ENCODE measurements around the gene UBASH3B.

Gene UBASH3B

DNA sequence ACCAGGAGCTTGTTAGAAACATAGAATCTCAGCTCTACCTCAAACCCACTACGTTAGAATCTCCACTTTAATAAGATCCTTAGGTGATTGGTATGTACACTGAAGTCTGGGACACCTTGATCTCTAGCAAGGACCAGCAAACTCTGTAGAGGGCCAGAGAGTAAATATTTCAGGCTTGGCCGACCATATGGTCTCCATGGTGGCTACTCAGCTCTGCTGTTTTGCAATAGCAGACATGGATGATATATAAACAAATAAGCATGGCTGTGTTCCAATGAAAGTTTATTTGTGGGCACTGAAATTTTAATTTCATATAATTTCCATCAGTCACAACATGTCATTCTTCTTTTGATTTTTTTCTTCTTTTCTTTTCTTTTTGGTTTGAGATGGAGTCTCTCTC is 23.9 kb downstream of the UBASH3B start:
- DNase-seq = no peak

DNA sequence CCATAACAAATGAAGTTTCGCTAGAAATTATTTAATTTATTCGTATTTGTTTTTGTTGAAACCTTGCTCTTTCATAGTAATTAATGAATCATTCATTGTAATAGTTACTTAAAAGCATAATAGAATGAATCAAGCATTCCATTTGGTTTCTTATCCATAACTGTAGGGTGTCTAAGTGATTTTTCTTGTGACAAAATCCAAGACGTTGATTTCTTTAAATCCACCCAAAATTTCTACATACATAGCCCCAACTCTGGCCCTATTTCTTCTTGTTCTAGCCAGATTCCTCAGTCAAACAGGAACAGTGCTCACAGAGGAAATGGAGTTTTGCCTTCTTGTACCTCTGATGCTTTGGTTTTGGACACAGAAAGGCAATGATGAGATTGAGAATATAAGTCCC is 25.5 kb downstream of the UBASH3B start:
- DNase-seq = no peak

GRCh38 chr11:122681735-122682134 is 26.2 kb downstream of the UBASH3B start:
- no peak for DNase-seq

DNA sequence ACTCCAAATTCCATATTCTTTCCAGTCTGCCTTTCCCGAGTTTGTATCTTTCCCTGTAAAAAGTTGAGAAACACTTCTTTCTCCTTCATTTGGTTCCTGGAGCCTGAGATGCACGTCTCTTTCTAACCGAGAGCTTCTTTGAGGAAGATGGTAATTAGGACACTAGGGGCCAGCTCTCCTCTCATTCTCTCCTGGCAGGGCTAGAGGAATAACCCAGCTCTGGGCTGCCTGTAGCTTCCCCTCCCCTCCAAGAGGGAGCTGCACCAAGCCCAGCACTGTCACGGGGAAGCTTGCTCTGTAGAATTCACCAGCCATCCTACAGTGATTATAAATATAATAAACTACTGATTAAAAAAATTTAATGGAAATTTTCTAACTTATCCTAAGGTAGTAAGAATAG is 26.9 kb downstream of the UBASH3B start:
- DNase-seq = no peak

GRCh38 chr11:122685041-122685440 is 29.5 kb downstream of the UBASH3B start:
- DNase-seq = no peak

- DNase-seq = no peak
These were observed 30.6 kb downstream of the UBASH3B start for GRCh38 chr11:122686111-122686510.

GRCh38 chr11:122690384-122690783 is 34.9 kb downstream of the UBASH3B start:
- DNase-seq = no peak

- DNase-seq = no peak
These were observed 35.5 kb downstream of the UBASH3B start for GRCh38 chr11:122690801-122691548.

GRCh38 chr11:122691549-122692150 is 36.1 kb downstream of the UBASH3B start:
- DNase-seq = no peak

DNA sequence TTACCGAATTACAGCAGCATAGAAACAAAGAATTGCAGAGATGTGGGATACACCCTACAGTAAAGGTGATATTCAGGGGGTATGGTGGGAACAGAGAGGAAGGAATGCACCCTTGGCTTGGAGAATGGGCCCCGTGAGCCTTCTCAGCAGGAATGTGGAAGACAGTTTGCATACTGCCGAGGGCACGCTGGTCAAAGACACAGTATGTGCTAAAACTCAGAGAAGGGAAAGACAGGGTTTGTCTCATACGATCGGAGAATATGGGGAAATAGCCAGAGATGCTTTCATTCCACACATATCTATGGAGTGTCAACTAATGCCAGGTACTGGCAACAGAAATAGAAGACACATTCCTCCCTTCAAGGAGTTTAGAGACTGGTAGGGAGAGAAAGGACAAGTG is 36.9 kb downstream of the UBASH3B start:
- DNase-seq = no peak

DNA sequence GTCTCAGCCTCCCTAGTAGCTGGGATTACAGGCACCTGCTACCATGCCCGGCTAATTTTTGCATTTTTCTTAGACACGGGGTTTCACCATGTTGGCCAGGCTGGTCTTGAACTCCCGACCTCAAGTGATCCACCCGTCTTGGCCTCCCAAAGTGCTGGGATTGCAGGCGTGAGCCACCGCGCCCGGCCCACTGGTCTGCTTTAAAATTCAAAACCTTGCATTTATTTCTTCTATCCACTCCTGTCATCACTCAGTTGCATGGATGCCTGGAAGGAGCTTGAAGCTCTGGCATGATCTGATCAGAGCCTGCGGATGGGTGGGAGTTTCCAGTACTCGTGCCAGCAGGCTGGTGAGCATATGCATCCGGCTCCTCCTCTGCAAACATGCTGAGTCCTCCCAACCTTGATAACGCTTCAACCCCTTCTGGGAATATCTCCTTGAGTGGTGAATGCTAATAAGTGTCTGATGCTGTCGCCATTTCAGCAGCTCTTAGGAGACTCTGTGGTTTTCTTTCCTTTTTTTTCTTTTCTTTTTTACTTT is 39.6 kb downstream of the UBASH3B start:
- DNase-seq = no peak

DNA sequence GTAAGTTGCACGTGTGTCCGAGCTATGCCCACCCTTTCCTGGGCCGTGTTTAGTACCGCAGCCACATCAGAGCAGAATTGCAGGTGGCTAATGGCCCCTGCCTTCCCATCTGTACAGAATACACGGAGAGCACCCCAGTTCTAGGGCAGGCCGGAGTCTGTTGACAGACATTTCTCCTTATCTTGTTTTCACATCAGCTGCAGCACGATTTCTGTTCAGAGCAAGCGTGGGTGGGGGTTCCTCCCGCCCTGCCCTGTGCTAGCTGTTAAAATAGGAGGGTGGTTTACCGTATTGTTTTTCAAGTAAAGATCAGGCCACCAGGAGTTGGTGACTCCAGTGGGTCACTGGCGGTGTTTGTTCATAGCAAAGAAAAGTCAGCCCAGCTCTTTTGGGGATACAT is 41.1 kb downstream of the UBASH3B start:
- DNase-seq = no peak

DNA sequence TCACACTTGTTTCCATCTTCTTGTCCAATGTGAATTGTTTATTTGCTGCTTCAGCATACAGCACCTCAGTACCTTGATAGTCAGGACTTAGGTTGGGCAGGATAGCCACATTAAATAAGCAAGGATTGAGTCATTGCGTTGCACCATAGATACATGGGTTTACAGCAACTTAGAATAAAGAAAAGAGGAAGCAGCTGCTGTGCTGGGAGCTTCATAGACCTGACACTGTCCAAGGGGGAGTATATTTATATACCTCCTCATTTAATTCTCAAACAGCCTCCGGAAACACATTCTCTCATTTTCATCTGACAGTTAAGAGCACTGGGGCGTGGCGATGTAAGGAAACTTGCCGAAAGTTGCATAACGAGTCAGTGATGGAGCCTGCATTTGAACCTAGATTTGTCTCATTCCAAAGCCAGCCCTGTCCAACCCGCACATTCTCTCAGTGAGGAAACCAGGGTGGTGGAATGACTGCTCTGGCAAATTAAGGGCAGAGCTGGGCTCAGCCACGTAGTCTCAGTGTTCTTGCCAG is 42.2 kb downstream of the UBASH3B start:
- DNase-seq = no peak

DNA sequence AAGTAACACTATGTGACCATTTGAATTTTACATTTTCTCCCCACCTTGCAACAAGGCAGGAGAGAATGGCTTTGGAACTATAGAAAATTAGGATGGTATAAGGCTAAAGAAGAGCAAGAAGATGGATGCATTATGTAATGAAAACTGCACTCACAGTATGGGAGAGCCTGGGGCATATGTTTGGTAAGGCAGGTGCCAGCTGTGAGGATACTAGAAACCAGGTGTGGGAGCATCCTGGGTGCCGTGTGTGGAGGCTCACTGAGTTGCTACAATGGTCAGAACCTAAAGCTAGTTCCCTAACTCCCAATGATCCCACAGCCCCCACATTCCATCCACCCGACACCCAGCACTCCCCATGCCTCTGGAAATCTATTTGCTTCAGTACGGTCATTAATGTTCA is 42.9 kb downstream of the UBASH3B start:
- no peak for DNase-seq

DNA sequence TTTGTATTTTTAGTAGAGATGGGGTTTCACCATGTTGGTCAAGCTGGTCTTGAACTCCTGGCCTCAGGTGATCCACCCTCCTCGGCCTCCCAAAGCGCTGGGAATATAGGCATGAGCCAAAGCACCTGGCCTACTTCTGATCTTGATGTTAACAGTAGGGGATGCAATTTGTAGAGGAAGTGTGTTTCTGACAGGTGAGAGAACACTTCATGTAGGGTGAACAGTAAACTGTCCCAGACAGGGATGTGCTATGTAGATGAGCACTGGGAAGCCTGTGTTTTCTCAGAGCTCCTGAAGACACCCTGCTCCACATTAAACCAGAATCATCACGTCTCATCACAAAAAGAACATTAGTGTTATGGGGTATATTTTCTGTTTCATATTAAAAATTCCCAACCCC is 45.1 kb downstream of the UBASH3B start:
- no peak for DNase-seq

GRCh38 chr11:122701143-122701542 is 45.6 kb downstream of the UBASH3B start:
- no peak for DNase-seq

- no peak for DNase-seq
These were observed 48.2 kb downstream of the UBASH3B start for GRCh38 chr11:122703541-122704272.

DNA sequence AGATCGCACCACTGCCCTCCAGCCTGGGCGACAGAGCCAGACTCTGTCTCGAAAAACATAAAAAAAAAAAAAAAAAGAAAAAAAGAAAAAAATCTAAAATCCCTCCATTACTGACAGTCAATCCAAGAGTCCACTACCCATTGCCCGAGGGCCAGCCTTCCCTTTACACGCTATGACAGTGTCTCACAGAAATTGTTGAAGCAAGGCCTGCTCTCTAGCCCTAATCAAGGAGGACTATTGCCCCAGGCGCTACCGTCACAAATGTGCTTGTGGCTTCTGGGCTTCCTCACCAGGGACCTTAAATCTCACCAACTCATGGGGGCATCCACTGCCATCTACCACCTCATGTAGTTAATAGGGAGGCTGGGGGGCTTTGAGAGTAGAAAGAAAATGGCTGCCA is 49.9 kb downstream of the UBASH3B start:
- no peak for DNase-seq

GRCh38 chr11:122706291-122707088 is 51.0 kb downstream of the UBASH3B start:
- no peak for DNase-seq

GRCh38 chr11:122707111-122707510 is 51.6 kb downstream of the UBASH3B start:
- DNase-seq = no peak

DNA sequence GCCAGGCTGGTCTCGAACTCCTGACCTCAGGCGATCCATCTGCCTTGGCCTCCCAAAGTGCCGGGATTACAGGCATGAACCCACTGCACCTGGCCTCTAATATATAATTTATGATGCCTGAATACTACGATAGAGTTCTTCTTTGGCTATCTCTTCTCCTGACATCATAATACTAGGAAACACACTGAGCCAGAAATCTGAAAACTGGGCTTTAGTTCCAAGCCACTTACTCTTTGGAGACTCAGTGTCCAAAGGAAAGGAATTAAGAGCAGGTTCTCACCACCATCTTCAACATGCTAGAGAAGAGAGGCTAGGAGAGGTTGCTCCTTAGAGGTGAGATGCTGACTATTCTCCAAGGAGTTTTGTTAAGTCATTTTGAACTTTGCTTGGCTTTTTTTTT is 52.4 kb downstream of the UBASH3B start:
- DNase-seq = no peak

GRCh38 chr11:122709039-122709760 is 53.7 kb downstream of the UBASH3B start:
- no peak for DNase-seq
